Esophagus (tissue), 2 donors: Measurements from ENCODE around the gene KIFC3. TPM values are rescaled to one million over a fixed set of nuclear protein-coding genes. Genes with fewer than 3 reads are reported as not detected.
"Not testable (repeated sequence)": the region's sequence is repeated elsewhere in the genome, so short reads cannot be mapped to it uniquely, and the experiment has no call there.

Source experiments
- H3K27ac ChIP-seq, 2 donors: one replicate each; pipeline ENCODE4 v1.5.1; 2013; ENCODE audit warnings: low read depth in 2 of 2, mild to moderate bottlenecking in 2 of 2, inconsistent platforms in 1 of 2, low read length in 1 of 2, moderate library complexity in 1 of 2
- H3K27me3 ChIP-seq, 2 donors: one replicate each; pipeline ENCODE4 v1.6.1; 2013; ENCODE audit warnings: low read length in 2 of 2, control low read depth in 1 of 2, mild to moderate bottlenecking in 1 of 2; ENCODE audit not compliant: insufficient read depth in 2 of 2, control insufficient read depth in 1 of 2
- H3K36me3 ChIP-seq, 2 donors: one replicate each; pipeline ENCODE4 v1.6.1; 2013; ENCODE audit warnings: low read length in 1 of 2; ENCODE audit not compliant: control insufficient read depth in 2 of 2, insufficient read depth in 2 of 2
- H3K4me1 ChIP-seq, 2 donors: one replicate each; pipeline ENCODE4 v1.6.1; 2013; ENCODE audit warnings: low read length in 1 of 2; ENCODE audit not compliant: control insufficient read depth in 2 of 2, insufficient read depth in 2 of 2
- H3K4me3 ChIP-seq, 2 donors: one replicate each; pipeline ENCODE4 v1.5.1; 2013; ENCODE audit warnings: low read length in 2 of 2, mild to moderate bottlenecking in 2 of 2, low read depth in 1 of 2, moderate library complexity in 1 of 2
- H3K9me3 ChIP-seq, 2 donors: one replicate each; pipeline ENCODE4 v1.6.1; 2013; ENCODE audit warnings: mild to moderate bottlenecking in 2 of 2, low read depth in 1 of 2, low read length in 1 of 2, moderate library complexity in 1 of 2; ENCODE audit not compliant: control insufficient read depth in 2 of 2, insufficient read depth in 1 of 2
- WGBS, 2 donors: extraction: QIAGEN DNeasy Blood & Tissue Kit; methylation state at CpG; one replicate each; pipeline ENCODE4 v1.1.7; 2013; 5-methylcytosine and 5-hydroxymethylcytosine counted together
- polyA plus RNA-seq, 2 donors: library from polyadenylated mRNA; stranded (reverse); fragments of 200-250 nt; gene quantifications; one replicate each; pipeline ENCODE4 v1.2.3, GENCODE V29; 2013
- donor health status: healthy with polysubstance abuse.
- donor health status: Bipolar disorder and iron deficiency.

The KIFC3 gene
- polyA plus RNA-seq, 2 donors = 21.9 to 65.1 TPM

DNA sequence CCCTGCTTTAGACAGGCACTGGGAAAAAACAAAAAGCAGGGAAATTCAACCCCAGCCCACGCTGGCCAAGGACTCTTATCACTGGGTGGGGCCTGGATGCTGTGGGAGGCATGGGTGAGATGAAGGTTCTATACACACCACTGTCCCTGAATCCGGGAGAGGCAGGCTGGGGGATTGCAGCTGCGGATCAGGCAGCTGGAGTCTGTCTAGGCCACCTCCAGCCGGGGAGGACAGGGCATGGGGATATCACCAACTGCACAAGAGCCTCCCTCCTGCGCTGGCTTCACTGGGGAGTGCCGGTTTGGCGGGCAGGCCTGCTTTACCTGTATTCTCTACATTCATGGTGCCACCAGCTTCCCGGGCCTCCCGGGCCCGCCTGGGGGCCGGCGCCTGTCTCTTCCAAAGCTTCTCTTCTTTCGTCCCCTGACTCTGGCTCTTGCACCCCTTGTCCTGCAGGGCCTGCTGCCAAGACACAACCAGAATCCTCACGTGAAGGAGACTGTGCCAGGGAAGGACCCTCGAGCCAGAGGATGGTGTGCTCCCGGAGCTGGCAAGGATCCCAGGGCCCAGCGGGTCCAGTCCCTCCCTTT lies 13.9 kb downstream of the KIFC3 start:
- WGBS, 2 donors = 67 to 71% methylated on average over 17 of the region's 17 CpGs
- H3K4me1 ChIP-seq = peaks cover 0 to 9% of the 10 kb centered on the region in 2 donors
- no peaks in the 10 kb centered on the region for H3K9me3 ChIP-seq
- peaks cover 0 to 13% of the 10 kb centered on the region in 2 donors for H3K36me3 ChIP-seq
- no peak overlapping the region for H3K27ac ChIP-seq
- no peak overlapping the region for H3K4me3 ChIP-seq
- no peaks in the 10 kb centered on the region for H3K27me3 ChIP-seq

GRCh38 chr16:57787519-57787905 lies 14.8 kb downstream of the KIFC3 start:
- Histone ChIP-seq H3K4me3 (no peak overlapping the region), H3K36me3 (peaks cover 0 to 13% of the 10 kb centered on the region in 2 donors), H3K9me3 (no peaks in the 10 kb centered on the region), H3K27ac (no peak overlapping the region), H3K27me3 (no peaks in the 10 kb centered on the region), H3K4me1 (peaks cover 0 to 9% of the 10 kb centered on the region in 2 donors)
- WGBS, 2 donors = 74% methylated on average over 8 of the region's 8 CpGs

DNA sequence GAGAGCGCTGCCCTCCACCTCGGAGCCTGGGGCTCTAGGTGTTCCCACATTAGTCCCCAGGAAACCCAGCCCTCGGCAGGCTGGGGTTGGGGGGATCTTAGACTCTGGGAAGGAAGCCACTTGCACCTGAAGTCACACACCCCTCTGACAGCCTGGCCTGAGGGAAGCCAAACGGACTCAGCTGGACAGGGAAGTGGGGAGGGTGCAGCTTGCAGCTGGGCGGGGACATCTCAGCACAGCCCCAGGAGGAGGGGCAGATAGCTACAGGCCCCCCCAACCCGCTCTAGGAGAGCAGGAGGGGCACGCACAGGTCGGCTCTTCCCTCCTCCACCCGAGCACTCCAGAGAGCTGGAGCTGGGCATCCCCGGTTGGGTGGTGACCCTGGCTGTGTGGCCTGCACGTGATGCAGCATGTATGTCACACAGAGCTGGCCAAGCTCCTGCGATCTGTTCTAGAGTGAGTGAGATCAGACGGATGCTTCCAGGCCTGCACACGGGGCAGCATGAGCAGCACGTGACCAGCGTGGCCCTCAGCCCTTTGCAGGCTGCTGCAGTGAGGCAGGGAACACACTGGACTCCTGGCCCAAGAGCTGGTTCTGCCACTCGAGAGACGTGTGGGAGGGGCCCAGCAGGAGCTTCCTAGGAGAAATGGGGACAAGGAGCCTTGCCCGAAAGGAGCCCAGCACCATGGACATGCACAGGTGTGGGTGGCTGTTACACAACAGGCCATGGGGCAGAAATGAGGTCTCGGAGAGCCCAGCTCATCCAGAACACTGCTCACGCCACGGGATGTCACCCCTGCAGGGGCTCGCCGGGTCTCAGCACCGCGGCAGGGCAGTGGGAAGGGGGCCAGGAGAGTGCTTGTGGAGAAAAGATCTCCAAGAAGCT lies 15.4 kb downstream of the KIFC3 start:
- no peaks in the 10 kb centered on the region for H3K9me3 ChIP-seq
- peaks cover 0 to 7% of the 10 kb centered on the region in 2 donors for H3K4me1 ChIP-seq
- no peak overlapping the region for H3K27ac ChIP-seq
- peaks cover 0 to 10% of the 10 kb centered on the region in 2 donors for H3K36me3 ChIP-seq
- WGBS, 2 donors = 68 to 70% methylated on average over 26 of the region's 26 CpGs
- no peaks in the 10 kb centered on the region for H3K27me3 ChIP-seq
- no peak overlapping the region for H3K4me3 ChIP-seq

DNA sequence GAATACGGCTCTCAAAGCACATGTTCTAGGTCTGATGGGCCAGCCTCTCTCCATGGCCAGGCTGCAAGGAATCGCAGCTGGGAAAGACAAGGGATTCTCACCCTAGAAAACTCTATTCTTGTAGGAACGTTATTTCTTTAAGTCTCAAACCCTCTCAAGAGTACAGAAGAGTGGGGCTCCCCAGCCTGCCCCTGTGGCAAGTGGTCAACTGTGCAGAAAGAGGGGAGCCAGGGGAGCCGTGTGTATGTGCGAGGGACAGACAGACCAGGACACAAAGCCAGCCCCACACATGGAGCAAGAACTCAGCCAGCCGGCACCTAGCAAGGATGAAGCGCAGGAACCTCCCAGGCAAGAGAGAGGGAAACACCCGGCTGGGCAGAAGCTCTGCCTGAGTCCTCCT lies 16.4 kb downstream of the KIFC3 start:
- Histone ChIP-seq H3K27me3 (no peaks in the 10 kb centered on the region), H3K36me3 (peaks cover 0 to 9% of the 10 kb centered on the region in 2 donors), H3K4me1 (peaks cover 0 to 7% of the 10 kb centered on the region in 2 donors), H3K27ac (no peak overlapping the region), H3K9me3 (no peaks in the 10 kb centered on the region), H3K4me3 (no peak overlapping the region)
- WGBS, 2 donors = 93% methylated on average over 8 of the region's 8 CpGs

DNA sequence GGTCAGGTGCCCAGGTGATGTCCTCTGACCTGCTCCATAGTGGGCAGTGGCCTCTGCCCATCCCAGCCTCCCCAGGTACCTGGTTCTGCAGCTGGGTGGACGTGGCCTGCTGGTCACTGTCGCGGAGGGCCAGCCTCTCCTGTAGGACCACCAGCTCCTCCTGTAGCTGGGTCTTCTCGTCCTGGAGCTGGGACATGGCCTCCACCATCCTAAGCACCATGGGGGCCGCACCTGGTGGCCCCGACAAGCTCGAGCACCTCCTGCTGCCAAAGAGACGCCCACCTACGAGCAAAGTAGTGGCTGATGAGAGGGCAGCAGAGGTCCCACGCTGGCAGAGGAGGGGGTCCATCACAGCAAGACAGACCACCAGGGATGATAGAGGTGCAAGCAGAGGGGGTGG lies 16.9 kb downstream of the KIFC3 start:
- Histone ChIP-seq H3K4me1 (peaks cover 0 to 7% of the 10 kb centered on the region in 2 donors), H3K36me3 (peaks cover 0 to 9% of the 10 kb centered on the region in 2 donors), H3K9me3 (no peaks in the 10 kb centered on the region), H3K4me3 (no peak overlapping the region), H3K27ac (no peak overlapping the region), H3K27me3 (no peaks in the 10 kb centered on the region)
- WGBS, 2 donors = 93 to 98% methylated on average over 10 of the region's 10 CpGs

GRCh38 chr16:57784334-57784733 lies 18.0 kb downstream of the KIFC3 start:
- H3K9me3 ChIP-seq = no peaks in the 10 kb centered on the region
- no peak overlapping the region for H3K27ac ChIP-seq
- no peak overlapping the region for H3K4me3 ChIP-seq
- peaks cover 0 to 9% of the 10 kb centered on the region in 2 donors for H3K36me3 ChIP-seq
- WGBS, 2 donors = 82 to 91% methylated on average over 7 of the region's 7 CpGs
- no peaks in the 10 kb centered on the region for H3K27me3 ChIP-seq
- H3K4me1 ChIP-seq = peaks cover 0 to 7% of the 10 kb centered on the region in 2 donors

DNA sequence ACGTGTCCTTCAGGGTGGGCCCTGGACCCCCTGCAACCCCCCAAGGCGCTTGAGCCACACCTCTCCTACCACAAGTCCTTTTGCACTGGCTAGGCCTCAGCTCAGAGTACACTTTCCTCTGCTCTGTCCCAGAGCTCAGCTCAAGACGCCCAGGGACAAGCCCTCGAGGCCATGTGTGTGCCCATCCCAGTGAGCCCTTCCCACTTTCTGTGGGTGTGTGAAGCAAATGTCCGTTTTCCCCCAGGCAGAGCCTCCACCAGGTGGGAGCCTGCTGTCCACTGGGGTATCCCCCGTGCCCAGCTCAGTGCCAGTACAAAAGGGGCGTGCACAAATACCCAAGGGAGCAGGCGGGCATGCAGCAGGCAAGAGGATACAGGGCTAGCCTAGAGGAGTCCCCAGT lies 18.4 kb downstream of the KIFC3 start:
- H3K27me3 ChIP-seq = no peaks in the 10 kb centered on the region
- peaks cover 0 to 7% of the 10 kb centered on the region in 2 donors for H3K4me1 ChIP-seq
- WGBS, 2 donors = 85 to 88% methylated on average over 8 of the region's 8 CpGs
- H3K36me3 ChIP-seq = peaks cover 0 to 7% of the 10 kb centered on the region in 2 donors
- H3K9me3 ChIP-seq = no peaks in the 10 kb centered on the region
- no peak overlapping the region for H3K27ac ChIP-seq
- no peak overlapping the region for H3K4me3 ChIP-seq

- Histone ChIP-seq H3K36me3 (peaks cover 0 to 3% of the 10 kb centered on the region in 2 donors), H3K27me3 (no peaks in the 10 kb centered on the region), H3K27ac (no peak overlapping the region), H3K9me3 (no peaks in the 10 kb centered on the region), H3K4me3 (no peak overlapping the region), H3K4me1 (peaks cover 0 to 6% of the 10 kb centered on the region in 2 donors)
- 88 to 91% methylated on average over 4 of the region's 4 CpGs for WGBS, 2 donors
These were observed 19.2 kb downstream of the KIFC3 start for GRCh38 chr16:57783116-57783515.

DNA sequence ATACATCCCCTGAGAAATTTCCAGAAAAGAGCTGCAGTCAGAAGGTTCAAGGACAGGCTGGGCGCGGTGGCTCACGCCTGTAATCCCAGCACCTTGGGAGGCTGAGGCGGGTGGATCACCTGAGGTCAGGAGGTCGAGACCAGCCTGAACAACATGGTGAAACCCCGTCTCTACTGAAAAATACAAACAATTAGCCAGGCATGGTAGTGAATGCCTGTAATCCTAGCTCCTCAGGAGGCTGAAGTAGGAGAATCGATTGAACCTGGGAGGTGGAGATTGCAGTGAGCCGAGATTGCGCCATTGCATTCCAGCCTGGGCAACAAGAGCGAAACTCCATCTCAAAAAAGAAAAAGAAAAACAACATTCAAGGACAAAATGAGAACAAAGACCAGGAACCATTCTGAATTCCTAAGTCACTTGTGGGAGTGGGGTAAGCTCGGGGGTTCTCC lies 19.7 kb downstream of the KIFC3 start:
- H3K36me3 ChIP-seq, H3K9me3 ChIP-seq, H3K27me3 ChIP-seq, H3K4me1 ChIP-seq, H3K27ac ChIP-seq, H3K4me3 ChIP-seq: not testable (repeated sequence)
- WGBS, 2 donors = 82 to 92% methylated on average over 11 of the region's 11 CpGs
